ENCODE measurements around the gene CD163L1. TPM values are rescaled to one million over a fixed set of nuclear protein-coding genes. Genes with fewer than 3 reads are reported as not detected.
A peak's percentile ranks its signal among the peaks of the same experiment; 100 is the strongest.
"Not testable (repeated sequence)": the region's sequence is repeated elsewhere in the genome, so short reads cannot be mapped to it uniquely, and the experiment has no call there.

The CD163L1 gene
- total RNA-seq = 3.0 TPM
- long read RNA-seq, partial matches to known transcripts = 0 of 1 reads
- long read RNA-seq, other reads (novel, unspliced or antisense) = 1 of 1 reads

DNA sequence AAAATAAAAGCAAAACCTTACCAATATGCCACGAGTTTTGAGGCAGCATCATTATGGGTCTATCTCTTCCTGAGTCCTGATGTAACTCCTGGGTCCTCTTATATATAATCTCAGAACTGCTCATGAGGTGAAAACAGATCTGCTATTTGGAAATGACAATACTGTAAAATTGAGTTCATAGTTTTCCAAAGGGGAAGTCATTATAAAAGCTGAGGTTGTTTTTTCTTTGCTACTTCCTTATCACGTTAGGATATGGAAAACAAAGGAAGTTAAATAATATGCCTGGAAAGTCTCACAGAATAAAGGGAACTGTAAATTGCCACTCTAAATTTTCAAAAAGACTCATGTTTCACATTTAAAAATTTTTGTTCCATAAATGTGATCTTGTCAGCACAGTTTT is at the start of gene CD163L1:
CD163L1 (minus strand) TSS at position 78 of the 400 bp plus-strand sequence; CDS start at position 52, 26 bp downstream.
- ATAC-seq = no peak
- DNase-seq (ENCODE audit: missing footprints) = no peak
- intact Hi-C loops (cut with DNase I) = no loop called here

DNA sequence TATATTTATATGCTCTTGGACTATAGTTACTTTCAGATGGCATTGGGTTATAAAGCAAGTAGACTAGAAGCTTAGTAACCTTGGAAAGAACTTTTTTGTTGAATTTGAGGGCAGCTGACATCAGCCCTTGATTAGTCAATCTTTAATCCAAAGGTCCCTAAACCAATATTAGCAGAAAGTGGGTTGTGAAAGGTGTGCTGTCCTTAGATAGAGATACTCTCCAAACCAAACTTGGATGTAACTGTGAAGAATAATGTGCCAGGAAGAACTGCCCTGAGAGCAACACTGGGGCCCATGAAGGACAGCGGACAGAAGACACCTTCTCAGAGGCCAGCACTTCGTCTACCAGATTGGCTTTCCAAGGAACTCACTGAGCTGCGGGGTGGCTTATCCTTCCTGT is 49.1 kb upstream of the CD163L1 start:
- ATAC-seq = no peak
- intact Hi-C loops (cut with DNase I) = no loop called here
- DNase-seq (ENCODE audit: missing footprints) = no peak

DNA sequence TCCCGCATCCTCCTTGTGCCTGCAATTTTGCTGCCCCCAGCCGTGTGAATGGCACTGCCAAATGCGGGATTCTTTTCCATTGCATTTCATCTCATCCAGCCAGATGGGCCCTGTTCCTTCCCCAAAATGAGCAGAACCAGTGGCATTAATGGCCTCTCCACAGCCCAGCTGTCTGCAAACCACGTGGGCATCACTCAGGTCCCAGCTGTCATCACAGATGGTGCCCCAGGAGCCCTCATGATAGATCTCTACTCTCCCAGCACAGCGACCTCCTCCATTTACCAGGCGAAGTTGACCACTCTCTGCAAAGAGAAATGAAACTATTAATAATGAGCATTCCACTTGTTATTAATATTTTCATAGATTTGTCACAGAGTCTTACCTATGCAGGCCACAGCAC is 42.6 kb upstream of the CD163L1 start:
- no peak for DNase-seq (ENCODE audit: missing footprints)
- intact Hi-C loops (cut with DNase I) = no loop called here

DNA sequence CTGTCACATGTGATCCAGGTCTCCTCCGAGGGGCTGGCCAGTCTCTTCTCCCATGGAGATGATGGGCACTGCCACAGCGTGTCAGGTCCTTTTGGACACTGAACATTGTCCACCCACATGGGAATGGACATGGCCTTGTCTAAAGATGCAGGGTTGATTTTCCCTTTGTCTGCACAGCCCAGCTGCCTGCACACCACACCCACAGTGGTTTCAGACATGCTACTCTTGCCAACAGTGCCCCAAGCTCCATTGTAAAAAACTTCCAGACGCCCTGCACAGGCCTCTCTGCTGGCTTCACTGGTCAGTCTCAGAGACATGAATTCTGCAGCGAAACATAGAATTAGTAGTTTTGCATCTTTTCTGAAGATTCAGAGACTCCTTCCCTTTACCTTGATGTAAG is 41.1 kb upstream of the CD163L1 start:
- ATAC-seq (no peak), DNase-seq (ENCODE audit: missing footprints) (no peak)
- intact Hi-C loops (cut with DNase I) = no loop called here

More for the DNA sequence above, 42.6 kb upstream of the CD163L1 start:
- no peak for ATAC-seq

DNA sequence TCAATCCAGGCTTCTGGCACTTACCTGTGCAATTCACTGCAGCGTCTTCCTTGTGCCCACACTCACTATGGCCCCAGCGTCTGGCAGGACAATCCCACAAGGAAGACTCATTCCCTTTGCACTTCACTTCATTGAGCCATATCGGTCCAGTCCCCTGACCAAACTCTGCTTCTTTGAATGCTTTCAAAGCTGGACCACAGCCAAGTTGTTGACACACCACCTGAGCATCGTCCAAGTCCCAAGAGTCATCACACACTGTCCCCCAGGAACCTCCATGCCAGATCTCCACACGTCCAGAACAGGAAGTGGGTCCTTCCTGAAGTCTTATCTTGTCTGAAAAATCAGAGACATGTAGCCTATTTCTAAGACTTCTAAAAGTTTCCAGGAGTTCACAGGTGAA is 39.4 kb upstream of the CD163L1 start:
- no peak for ATAC-seq
- no peak for DNase-seq (ENCODE audit: missing footprints)
- intact Hi-C loops (cut with DNase I) = no loop called here

DNA sequence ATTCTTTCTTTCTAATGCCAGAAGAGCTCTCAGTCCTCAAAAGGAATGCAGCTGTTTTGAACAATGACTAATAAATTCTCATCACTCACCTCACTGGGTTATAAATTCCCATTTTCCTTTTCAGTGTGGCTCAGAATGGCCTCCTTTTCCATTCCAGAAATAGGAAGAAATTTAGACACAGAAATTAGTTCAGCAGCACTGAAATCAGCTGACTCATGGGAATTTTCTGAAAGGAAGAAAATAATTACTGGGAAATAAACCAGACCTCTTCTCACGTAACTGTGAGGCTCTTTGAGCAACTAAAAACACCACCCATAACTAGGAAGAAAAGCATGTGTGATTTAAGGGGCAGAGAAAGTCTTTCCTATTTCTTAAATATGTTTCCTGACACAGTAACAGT is 35.8 kb upstream of the CD163L1 start:
- DNase-seq (ENCODE audit: missing footprints) (no peak), ATAC-seq (no peak)
- intact Hi-C loops (cut with DNase I) = no loop called here

DNA sequence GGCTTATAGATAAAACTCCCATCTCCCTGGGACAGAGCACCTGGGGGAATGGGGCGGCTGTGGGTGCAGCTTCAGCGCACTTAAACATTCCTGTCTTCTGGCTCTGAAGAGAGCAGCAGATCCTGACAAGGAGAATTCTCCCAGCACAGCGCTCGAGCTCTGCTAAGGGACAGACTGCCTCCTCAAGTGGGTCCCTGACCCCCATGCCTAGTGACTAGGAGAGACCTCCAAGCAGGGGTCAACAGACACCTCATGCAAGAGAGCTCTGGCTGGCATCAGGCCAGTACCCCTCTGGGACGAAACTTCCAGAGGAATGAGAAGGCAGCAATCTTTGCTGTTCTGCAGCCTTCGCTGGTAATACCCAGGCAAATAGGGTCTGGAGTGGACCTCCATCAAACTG is 28.1 kb upstream of the CD163L1 start:
- DNase-seq (ENCODE audit: missing footprints) (no peak), ATAC-seq (no peak)
- intact Hi-C loops (cut with DNase I) = no loop called here

DNA sequence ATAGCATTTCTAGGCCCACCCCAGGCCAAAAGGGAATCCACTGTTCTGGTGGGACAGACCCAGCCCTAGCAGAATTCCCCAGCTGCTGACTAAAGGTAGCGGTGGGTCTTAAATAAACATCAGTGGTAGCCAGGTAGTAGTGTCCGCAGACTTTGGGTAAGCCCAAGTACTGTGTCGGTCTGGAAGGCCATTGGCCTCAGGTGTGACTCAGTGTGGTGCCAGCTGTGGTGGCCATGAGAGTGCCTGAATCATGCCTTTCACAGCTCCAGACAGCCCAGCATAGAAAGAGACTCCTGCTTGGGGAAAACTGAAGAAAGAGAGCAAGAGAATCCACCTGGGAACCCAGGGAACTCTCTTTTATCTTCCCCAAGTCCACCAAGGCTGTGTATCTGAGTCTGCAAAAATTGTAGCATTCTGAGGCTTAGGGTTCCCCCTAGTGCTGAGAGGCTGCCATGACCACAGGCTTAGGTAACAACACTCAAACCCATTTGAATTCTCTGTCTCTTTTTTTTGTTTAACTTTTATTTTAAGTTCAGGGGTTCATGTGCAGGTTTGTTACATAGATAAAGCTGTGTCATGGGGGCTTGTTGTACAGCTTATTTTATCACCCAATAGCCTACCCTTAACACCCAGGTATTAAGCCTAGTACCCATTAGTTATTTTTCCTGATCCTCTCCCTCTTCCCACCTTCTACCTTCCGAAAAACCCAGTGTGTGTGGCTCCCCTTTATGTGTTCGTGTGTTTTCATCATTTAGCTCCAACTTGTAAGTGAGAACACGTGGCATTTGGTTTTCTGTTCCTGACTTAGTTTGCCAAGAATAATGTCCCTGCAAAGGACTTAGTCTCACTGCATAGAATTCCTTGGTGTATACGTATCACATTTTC is 16.7 kb upstream of the CD163L1 start:
- ATAC-seq (peak; percentile 46), DNase-seq (ENCODE audit: missing footprints) (no peak)
- intact Hi-C loops (cut with DNase I) = loop anchor here (2.0 kb wide), 1 partner anchor 240 kb away; no protein-coding TSS in a partner anchor

DNA sequence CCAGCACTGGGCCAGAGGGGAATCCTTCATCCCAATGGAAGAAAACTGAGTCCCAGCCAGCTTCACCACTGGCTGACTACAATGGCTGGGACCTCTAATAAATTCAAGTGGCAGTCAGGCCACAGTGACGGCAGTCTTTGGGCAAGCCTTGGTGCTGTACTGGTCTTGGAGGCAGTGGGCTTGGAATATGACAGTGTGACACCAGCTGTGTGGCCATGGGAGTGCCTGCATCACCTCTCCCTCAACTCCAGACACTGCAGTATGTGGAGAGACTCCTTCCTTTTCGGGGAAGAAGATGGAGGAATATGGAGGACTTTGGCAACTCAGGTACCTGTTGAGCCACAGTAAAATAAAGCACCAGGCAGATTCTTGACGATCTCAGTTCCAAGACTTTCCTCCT is 16.0 kb upstream of the CD163L1 start:
- intact Hi-C loops (cut with DNase I) = loop anchor here (2.0 kb wide), 1 partner anchor 239 kb away; no protein-coding TSS in a partner anchor
- DNase-seq (ENCODE audit: missing footprints) (no peak), ATAC-seq (no peak)

DNA sequence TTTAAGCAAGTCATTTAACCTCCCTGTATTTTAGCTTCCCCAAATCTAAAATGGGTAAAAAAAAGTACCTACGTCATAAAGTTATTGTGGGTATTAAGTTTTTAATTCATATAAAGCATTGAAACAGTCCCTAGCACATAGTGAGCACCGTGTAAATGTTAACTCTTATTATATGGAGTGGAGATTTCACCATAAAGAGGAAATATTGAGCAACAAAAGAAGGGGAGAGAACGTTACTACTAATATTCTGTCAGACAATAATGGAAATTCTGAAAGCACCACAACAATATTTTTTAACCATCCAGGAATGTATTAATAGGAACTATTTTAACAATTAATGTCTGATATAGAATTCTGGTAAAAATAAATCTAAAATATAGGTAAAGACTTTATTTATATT is 7.8 kb upstream of the CD163L1 start:
- intact Hi-C loops (cut with DNase I) = no loop called here
- DNase-seq (ENCODE audit: missing footprints) = no peak
- no peak for ATAC-seq

DNA sequence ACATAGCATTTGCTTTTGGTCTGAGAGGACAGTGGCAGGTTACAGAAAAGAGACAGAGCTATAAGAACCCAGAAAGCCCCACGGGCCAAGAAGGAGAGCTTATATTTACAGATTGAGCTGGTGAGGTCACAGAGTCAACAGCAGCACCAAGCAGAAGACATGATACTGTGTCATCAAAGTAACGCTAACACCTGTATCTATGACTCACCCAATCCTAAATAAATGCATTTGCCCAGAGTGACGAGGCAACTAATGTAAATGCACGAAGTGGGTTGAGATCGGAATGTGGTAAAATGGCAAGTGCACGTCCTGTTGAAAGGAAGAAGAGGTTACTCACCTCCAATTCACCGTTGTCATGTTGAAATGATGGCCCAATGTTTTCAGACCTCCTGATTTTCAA is 6.7 kb upstream of the CD163L1 start:
- intact Hi-C loops (cut with DNase I) = no loop called here

DNA sequence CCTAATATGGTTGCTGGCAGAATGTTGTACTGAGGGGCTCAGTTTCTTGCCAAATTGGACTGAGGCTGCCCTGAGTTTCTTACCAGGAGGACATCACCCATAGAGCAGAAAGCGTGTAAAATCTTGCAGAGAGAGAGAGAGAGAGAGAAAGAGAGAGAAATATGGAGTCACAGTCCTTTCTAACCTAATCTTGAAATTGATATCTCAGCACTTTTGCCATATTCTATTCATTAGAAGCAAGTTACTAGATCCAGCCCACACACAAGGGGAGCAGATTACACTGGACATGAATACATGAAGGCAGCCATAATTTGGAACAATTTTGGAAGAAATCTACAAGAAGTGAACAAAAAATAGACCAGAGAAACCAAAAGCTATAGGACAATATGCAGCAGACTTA is 4.1 kb upstream of the CD163L1 start:
- ATAC-seq (no peak), DNase-seq (ENCODE audit: missing footprints) (no peak)
- intact Hi-C loops (cut with DNase I) = no loop called here

More for the DNA sequence above, 6.7 kb upstream of the CD163L1 start:
- no peak for ATAC-seq
- no peak for DNase-seq (ENCODE audit: missing footprints)

DNA sequence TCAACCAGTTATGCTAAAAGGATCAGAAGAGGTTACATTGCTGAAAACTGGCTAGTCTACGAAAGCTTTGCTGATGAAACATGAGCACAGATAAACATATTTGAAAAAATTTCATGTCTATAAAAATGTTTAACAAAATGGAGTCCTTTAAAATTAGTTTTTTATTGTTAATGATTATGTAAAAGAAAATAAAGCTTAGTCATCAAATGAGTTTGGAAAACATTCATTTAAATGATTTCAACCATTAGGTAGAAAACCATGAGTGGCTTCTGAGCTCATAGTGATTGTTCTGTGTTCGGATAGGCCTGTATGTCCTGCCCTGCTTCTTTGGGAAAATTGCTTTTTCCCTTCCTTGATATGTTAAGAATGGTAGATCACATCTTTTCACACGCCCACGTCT is 584 bp upstream of the CD163L1 start:
- DNase-seq (ENCODE audit: missing footprints) = no peak
- intact Hi-C loops (cut with DNase I) = no loop called here
- no peak for ATAC-seq

DNA sequence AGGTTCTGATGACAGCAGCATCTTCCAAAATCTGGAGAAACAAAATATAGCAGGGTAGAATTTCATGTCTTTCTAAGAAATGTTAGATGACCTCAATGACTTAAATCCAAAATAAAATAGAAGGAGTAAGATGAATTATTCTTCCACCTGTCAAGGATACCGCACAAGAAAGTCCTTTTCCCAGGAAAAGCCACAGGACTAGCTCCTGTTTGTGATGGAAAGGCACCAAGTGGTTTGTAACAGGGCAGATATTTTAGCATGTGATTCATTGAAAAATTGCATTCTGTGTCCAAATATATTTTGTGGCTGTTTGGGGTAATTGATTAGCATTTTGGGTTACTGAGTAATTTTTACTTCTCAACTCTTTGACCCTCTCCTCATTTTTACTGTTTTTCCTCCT is 2.7 kb downstream of the CD163L1 start:
- intact Hi-C loops (cut with DNase I) = no loop called here
- DNase-seq (ENCODE audit: missing footprints) (no peak), ATAC-seq (no peak)

DNA sequence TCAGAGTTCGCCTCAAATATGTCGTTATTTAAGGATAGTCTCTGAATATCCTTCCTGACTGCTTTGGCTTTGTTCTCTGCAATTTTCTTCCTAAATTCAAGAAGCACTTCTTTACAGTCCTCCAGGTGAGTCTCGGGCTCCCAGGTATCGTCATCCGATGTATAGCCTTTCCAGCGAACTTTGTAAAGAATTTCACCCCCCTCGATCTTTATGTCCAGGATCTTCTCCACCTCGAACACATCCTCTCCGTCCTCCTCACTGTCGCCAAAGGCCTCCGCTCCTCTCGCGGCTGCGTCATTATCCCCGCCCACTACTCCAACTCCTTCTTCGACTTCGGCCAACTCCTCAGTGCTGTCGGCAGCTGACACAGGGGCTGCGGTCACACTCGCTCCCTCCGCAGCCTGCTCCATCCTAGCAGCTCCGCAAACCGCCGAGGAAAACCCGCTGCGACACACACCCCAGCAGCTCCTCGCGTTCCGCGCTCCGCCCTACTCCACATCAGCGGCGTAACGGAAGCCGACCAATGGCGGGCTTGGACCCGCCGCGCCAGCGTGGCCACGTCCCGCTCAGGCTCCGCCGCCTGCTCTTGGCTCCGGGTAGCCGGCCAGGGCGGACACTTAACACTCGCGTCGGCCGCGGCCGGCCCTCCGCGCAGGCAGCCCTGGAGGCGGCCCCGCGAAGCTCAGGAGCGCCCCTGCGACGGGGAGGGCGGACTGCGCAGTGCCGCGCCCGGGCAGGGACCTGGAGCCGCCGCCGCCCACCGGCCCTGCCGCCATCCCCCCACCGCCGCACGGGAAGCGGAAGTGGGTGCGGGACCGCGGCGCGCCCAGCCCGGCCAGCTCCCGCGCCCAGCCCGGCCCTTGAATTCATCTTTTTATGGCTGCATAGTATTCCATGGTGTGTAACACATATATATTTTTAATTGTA is 4.1 kb downstream of the CD163L1 start:
- ATAC-seq = no peak
- intact Hi-C loops (cut with DNase I) = no loop called here
- peak; percentile 65 for DNase-seq (ENCODE audit: missing footprints)

DNA sequence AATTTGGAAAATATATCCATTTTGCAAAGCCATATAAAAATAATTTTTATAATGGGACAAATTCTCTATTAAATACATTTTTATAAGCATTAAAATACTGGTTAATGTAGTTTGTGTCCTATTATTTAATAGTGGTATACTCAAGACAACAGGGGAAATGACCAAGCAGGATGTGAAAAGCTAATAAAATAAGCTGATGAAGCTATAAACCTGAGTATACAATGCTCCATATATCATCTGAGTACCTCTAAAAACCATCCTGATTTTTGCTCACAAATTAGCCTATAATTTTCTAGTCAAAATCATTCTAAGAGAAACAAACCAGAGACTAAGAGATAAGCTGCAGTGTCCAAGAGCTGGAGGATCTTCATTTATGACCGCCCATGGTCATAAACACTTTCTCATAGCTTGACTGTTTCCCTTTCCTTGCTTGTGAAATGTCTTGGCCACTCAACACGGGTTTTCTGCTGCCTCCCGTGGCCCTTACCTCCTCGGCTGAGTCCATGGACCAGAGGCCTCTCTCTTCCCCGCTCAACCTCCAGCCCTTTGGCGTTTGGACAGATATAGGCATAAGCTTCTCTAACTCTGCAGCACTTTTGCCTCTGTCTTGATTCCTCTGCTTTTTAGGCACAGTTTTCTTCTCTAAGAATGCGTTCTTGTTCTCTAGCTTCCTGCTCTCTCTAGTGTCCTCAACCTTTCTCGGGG is 5.5 kb downstream of the CD163L1 start:
- intact Hi-C loops (cut with DNase I); ATAC-seq: not testable (repeated sequence)

DNA sequence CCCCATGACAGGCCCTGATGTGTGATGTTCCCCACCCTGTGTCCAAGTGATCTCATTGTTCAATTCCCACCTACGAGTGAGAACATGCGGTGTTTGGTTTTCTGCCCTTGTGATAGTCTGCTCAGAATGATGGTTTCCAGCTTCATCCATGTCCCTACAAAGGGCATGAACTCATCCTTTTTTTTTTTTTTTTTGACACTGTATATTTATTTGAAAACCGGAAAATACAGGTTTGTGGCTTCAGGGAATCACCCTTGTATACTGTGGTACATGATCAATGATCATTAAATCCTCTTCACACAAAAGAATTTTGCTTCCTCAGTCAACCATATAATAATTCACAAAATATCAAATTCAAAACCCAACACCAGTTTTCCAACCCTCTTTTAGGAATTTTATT is 6.5 kb downstream of the CD163L1 start:
- ATAC-seq; intact Hi-C loops (cut with DNase I); DNase-seq (ENCODE audit: missing footprints): not testable (repeated sequence)

More for the DNA sequence above, 5.5 kb downstream of the CD163L1 start:
- not testable (repeated sequence) for DNase-seq (ENCODE audit: missing footprints)

DNA sequence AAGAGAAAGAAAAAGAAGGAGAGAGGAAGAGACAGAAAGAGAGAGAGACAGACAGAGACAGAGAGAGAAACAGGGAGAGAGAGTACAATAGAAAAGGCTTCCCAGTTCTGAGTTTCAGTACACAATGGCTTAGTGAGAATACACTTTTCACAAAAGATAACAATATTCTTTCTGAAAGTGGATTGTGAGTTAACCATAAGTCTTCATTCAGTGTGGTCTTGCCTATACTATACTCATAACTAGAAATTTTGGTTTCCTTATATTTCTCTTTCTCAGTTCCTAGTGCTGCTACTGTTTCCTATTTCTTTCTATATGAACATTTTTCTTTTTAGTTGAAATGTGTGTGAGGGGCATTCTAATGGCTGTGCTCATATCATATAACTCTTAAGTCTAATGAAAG is 9.3 kb downstream of the CD163L1 start:
- ATAC-seq (no peak), DNase-seq (ENCODE audit: missing footprints) (no peak)
- intact Hi-C loops (cut with DNase I) = no loop called here

DNA sequence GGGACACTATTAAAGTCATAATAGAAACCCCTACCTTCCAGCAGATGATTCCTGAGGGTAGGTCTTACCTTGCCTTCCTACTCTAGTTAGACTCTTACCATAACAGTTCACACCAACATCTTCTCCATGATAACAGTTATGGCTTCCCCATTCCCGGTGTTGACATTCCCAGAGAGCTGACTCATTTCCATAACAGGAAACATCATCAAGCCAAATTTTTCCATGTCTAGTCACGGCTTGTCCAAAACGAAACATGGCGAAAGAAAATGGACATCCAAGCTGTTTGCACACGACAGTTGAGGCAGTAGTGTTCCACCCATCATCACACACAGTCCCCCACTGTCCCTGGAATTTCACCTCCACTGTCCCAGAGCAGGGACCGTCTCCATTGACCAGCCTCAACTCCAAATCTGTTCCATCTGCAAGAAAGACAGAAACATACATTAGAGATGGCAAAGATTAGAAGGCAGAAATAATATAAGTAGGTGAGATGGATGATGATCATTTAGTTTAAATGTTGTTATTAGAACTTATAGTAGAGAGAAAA is 10.6 kb downstream of the CD163L1 start:
- DNase-seq (ENCODE audit: missing footprints) (no peak), ATAC-seq (no peak)
- intact Hi-C loops (cut with DNase I) = no loop called here
